Measurements from ENCODE around the gene CIB4. TPM values are rescaled to one million over a fixed set of nuclear protein-coding genes. Genes with fewer than 3 reads are reported as not detected.

Gene CIB4
- total RNA-seq, 4 donors from 2014 or later: not detected

- H3K27me3 ChIP-seq: no peaks in the 10 kb centered on the region
- H3K36me3 ChIP-seq: no peaks in the 10 kb centered on the region
- H3K4me1 ChIP-seq: no peaks in the 10 kb centered on the region
- intact Hi-C loops (cut with DNase I; ENCODE audit: low total_unique reads) (no loop called here), in situ Hi-C loops (cut with MboI; ENCODE audit: low pct_ligation_motif_present in 1 of 4, low pct_unique_long_range_greater_than_20kb in 1 of 4, low sequenced_read_pairs in 3 of 4) (no loop called here)
- 73 to 100% methylated on average over 1 to 5 of the region's 5 CpGs for WGBS, 2 donors (ENCODE audit: low coverage in 1 of 2)
- TF ChIP-seq POLR2A (IDR thresholded peaks at IDR 0.05): no peak
- no peak for TF ChIP-seq POLR2AphosphoS5 (IDR thresholded peaks at IDR 0.05)
- no peak for TF ChIP-seq EP300 (IDR thresholded peaks at IDR 0.05; ENCODE audit: low read depth)
- TF ChIP-seq, protein P1, sequence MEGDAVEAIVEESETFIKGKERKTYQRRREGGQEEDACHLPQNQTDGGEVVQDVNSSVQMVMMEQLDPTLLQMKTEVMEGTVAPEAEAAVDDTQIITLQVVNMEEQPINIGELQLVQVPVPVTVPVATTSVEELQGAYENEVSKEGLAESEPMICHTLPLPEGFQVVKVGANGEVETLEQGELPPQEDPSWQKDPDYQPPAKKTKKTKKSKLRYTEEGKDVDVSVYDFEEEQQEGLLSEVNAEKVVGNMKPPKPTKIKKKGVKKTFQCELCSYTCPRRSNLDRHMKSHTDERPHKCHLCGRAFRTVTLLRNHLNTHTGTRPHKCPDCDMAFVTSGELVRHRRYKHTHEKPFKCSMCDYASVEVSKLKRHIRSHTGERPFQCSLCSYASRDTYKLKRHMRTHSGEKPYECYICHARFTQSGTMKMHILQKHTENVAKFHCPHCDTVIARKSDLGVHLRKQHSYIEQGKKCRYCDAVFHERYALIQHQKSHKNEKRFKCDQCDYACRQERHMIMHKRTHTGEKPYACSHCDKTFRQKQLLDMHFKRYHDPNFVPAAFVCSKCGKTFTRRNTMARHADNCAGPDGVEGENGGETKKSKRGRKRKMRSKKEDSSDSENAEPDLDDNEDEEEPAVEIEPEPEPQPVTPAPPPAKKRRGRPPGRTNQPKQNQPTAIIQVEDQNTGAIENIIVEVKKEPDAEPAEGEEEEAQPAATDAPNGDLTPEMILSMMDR (IDR thresholded peaks at IDR 0.05): no peak
- DNase-seq: no peak
- no peak overlapping the region for H3K27ac ChIP-seq
- no peaks in the 10 kb centered on the region for H3K9me3 ChIP-seq
- no peak overlapping the region for H3K4me3 ChIP-seq
Measured at GRCh38 chr2:26578581-26578980, 62.6 kb downstream of the CIB4 start.

- H3K27me3 ChIP-seq: no peaks in the 10 kb centered on the region
- no peaks in the 10 kb centered on the region for H3K9me3 ChIP-seq
- in situ Hi-C loops (cut with MboI; ENCODE audit: low pct_ligation_motif_present in 1 of 4, low pct_unique_long_range_greater_than_20kb in 1 of 4, low sequenced_read_pairs in 3 of 4) (no loop called here), intact Hi-C loops (cut with DNase I; ENCODE audit: low total_unique reads) (no loop called here)
- 60% methylated on average over 3 of the region's 3 CpGs; no CpG with 5 or more reads in 1 of the 2 donors for WGBS, 2 donors (ENCODE audit: low coverage in 1 of 2)
- no peak for DNase-seq
- H3K4me3 ChIP-seq: no peak overlapping the region
- no peaks in the 10 kb centered on the region for H3K36me3 ChIP-seq
- no peak overlapping the region for H3K27ac ChIP-seq
- H3K4me1 ChIP-seq: no peaks in the 10 kb centered on the region
- TF ChIP-seq POLR2AphosphoS5 (IDR thresholded peaks at IDR 0.05) (no peak), EP300 (IDR thresholded peaks at IDR 0.05; ENCODE audit: low read depth) (no peak), POLR2A (IDR thresholded peaks at IDR 0.05) (no peak)
- TF ChIP-seq, protein P1 (IDR thresholded peaks at IDR 0.05): no peak
Measured at GRCh38 chr2:26578113-26578458, 63.1 kb downstream of the CIB4 start.

- peak; percentile 67 for DNase-seq
- Histone ChIP-seq H3K4me3 (no peak overlapping the region), H3K9me3 (no peaks in the 10 kb centered on the region), H3K4me1 (no peaks in the 10 kb centered on the region), H3K27ac (no peak overlapping the region), H3K36me3 (no peaks in the 10 kb centered on the region), H3K27me3 (no peaks in the 10 kb centered on the region)
- intact Hi-C loops (cut with DNase I; ENCODE audit: low total_unique reads) (no loop called here), in situ Hi-C loops (cut with MboI; ENCODE audit: low pct_ligation_motif_present in 1 of 4, low pct_unique_long_range_greater_than_20kb in 1 of 4, low sequenced_read_pairs in 3 of 4) (no loop called here)
- WGBS, 2 donors (ENCODE audit: low coverage in 1 of 2): 0 to 49% methylated on average over 2 to 24 of the region's 24 CpGs
- TF ChIP-seq, protein P1 (IDR thresholded peaks at IDR 0.05): peak; percentile 85 to 98 (median 98)
- no peak for TF ChIP-seq EP300 (IDR thresholded peaks at IDR 0.05; ENCODE audit: low read depth)
Measured at GRCh38 chr2:26577442-26578112, 63.6 kb downstream of the CIB4 start.

- Histone ChIP-seq H3K27ac (no peak overlapping the region), H3K9me3 (no peaks in the 10 kb centered on the region), H3K27me3 (no peaks in the 10 kb centered on the region), H3K4me1 (no peaks in the 10 kb centered on the region), H3K4me3 (no peak overlapping the region), H3K36me3 (no peaks in the 10 kb centered on the region)
- WGBS, 2 donors (ENCODE audit: low coverage in 1 of 2): 81% methylated on average over 17 of the region's 17 CpGs; no CpG with 5 or more reads in 1 of the 2 donors
- DNase-seq: no peak
- in situ Hi-C loops (cut with MboI; ENCODE audit: low pct_ligation_motif_present in 1 of 4, low pct_unique_long_range_greater_than_20kb in 1 of 4, low sequenced_read_pairs in 3 of 4) (no loop called here), intact Hi-C loops (cut with DNase I; ENCODE audit: low total_unique reads) (no loop called here)
- TF ChIP-seq, protein P1 (IDR thresholded peaks at IDR 0.05): no peak
- no peak for TF ChIP-seq POLR2A (IDR thresholded peaks at IDR 0.05)
- TF ChIP-seq POLR2AphosphoS5 (IDR thresholded peaks at IDR 0.05): no peak
- no peak for TF ChIP-seq EP300 (IDR thresholded peaks at IDR 0.05; ENCODE audit: low read depth)
Measured at GRCh38 chr2:26576565-26577441, 64.4 kb downstream of the CIB4 start.

Data from transverse colon (tissue), 4 donors.